GM23338 (cell line): ENCODE data around the gene PSMB11. TPM values are rescaled to one million over a fixed set of nuclear protein-coding genes. Genes with fewer than 3 reads are reported as not detected.
A peak's percentile ranks its signal among the peaks of the same experiment; 100 is the strongest.

Experiments used
- ATAC-seq: fragments of 200-7000 bp; cut with Tn5 transposase; 3 replicates; pipeline ENCODE4 v1.9.1; 2020
- DNase-seq: peaks from one replicate; pipeline ENCODE4 v3.0.0-alpha.2; 2015; ENCODE audit warnings: low spot score
- H2AFZ ChIP-seq: fragments of 200-600 bp; sonication (generic); 2 replicates; pipeline ENCODE4 v1.8.0; 2016; ENCODE audit warnings: antibody characterized with exemption, mild to moderate bottlenecking, moderate library complexity
- H3F3A ChIP-seq: fragments of 200-600 bp; sonication (generic); replicated peaks from 2 replicates; pipeline ENCODE4 v1.8.0; 2017; ENCODE audit warnings: antibody characterized with exemption, mixed run types, low read depth
- H3K27ac ChIP-seq: fragments of 200-600 bp; sonication (generic); 2 replicates; pipeline ENCODE4 v1.6.1; 2016; ENCODE audit warnings: low read depth
- H3K27me3 ChIP-seq: fragments of 200-600 bp; sonication (generic); 2 replicates; pipeline ENCODE4 v1.8.0; 2016; ENCODE audit warnings: mild to moderate bottlenecking, mixed run types, moderate library complexity; ENCODE audit not compliant: insufficient read depth
- H3K36me3 ChIP-seq: fragments of 200-600 bp; sonication (generic); 2 replicates; pipeline ENCODE4 v1.8.0; 2016; ENCODE audit warnings: mild to moderate bottlenecking; ENCODE audit not compliant: insufficient read depth
- H3K4me1 ChIP-seq: fragments of 200-600 bp; sonication (generic); 2 replicates; pipeline ENCODE4 v1.8.0; 2016; ENCODE audit warnings: mild to moderate bottlenecking, moderate library complexity; ENCODE audit not compliant: insufficient read depth
- H3K4me2 ChIP-seq: fragments of 200-600 bp; sonication (generic); 2 replicates; pipeline ENCODE4 v1.7.1; 2017; ENCODE audit warnings: mixed run types
- H3K4me3 ChIP-seq: fragments of 200-600 bp; sonication (generic); 2 replicates; pipeline ENCODE4 v1.6.1; 2016; ENCODE audit warnings: mixed run types
- H3K79me2 ChIP-seq: fragments of 200-600 bp; sonication (generic); replicated peaks from 2 replicates; pipeline ENCODE4 v1.8.0; 2017; ENCODE audit warnings: mild to moderate bottlenecking; ENCODE audit not compliant: insufficient read depth
- H3K9me2 ChIP-seq: fragments of 200-600 bp; sonication (generic); 2 replicates; pipeline ENCODE4 v1.8.0; 2017; ENCODE audit not compliant: insufficient read depth
- H4K20me1 ChIP-seq: fragments of 200-600 bp; sonication (generic); replicated peaks from 2 replicates; pipeline ENCODE4 v1.8.0; 2017; ENCODE audit warnings: mild to moderate bottlenecking; ENCODE audit not compliant: insufficient read depth
- H3K27ac Mint-ChIP-seq: 2 replicates; pipeline ENCODE4 v1.8.0; 2020; ENCODE audit warnings: inconsistent platforms, mild to moderate bottlenecking, moderate library complexity, mixed read lengths
- H3K27me3 Mint-ChIP-seq: 3 replicates; pipeline ENCODE4 v1.8.0; 2022; ENCODE audit warnings: low read depth, mild to moderate bottlenecking, moderate library complexity, mixed read lengths, inconsistent platforms; ENCODE audit not compliant: insufficient read depth, poor library complexity
- H3K36me3 Mint-ChIP-seq: 3 replicates; pipeline ENCODE4 v1.8.0; 2021; ENCODE audit warnings: low read depth, mild to moderate bottlenecking, inconsistent platforms, moderate library complexity, mixed read lengths
- H3K4me1 Mint-ChIP-seq: 3 replicates; pipeline ENCODE4 v1.8.0; 2020; ENCODE audit warnings: mild to moderate bottlenecking, inconsistent platforms, mixed read lengths
- H3K4me3 Mint-ChIP-seq: 3 replicates; pipeline ENCODE4 v1.8.0; 2021; ENCODE audit warnings: moderate library complexity, mild to moderate bottlenecking, inconsistent platforms, mixed read lengths
- H3K9me3 Mint-ChIP-seq: 3 replicates; pipeline ENCODE4 v1.8.0; 2020; ENCODE audit warnings: moderate library complexity, mild to moderate bottlenecking, inconsistent platforms, mixed read lengths
- CREB1 ChIP-seq: fragments of 250-450 bp; sonication (Bioruptor Pico); IDR thresholded peaks from 2 replicates; pipeline ENCODE4 v1.5.0; 2020; ENCODE audit warnings: low read depth, mild to moderate bottlenecking, moderate library complexity
- EZH2 ChIP-seq: fragments of 200-600 bp; sonication (generic); IDR thresholded peaks from one replicate; pipeline ENCODE4 v1.8.0; 2017; ENCODE audit warnings: antibody characterized with exemption, mild to moderate bottlenecking, low read depth; ENCODE audit not compliant: unreplicated experiment
- EZH2phosphoT487 ChIP-seq: fragments of 200-600 bp; sonication (generic); IDR thresholded peaks from one replicate; pipeline ENCODE4 v1.8.1; 2018; ENCODE audit warnings: antibody characterized with exemption; ENCODE audit not compliant: unreplicated experiment
- JUNB ChIP-seq: IDR thresholded peaks from one replicate; pipeline ENCODE4 v1.6.1; 2016; ENCODE audit warnings: antibody characterized with exemption; ENCODE audit not compliant: unreplicated experiment
- NANOG ChIP-seq: IDR thresholded peaks from 2 replicates; pipeline ENCODE4 v1.6.1; 2016; ENCODE audit warnings: antibody characterized with exemption, borderline replicate concordance
- STAT1 ChIP-seq: IDR thresholded peaks from one replicate; pipeline ENCODE4 v1.6.1; 2016; ENCODE audit warnings: antibody characterized with exemption; ENCODE audit not compliant: unreplicated experiment
- ZNF114 ChIP-seq: fragments of 250-450 bp; sonication (Bioruptor Pico); IDR thresholded peaks from 2 replicates; pipeline ENCODE4 v1.5.0; 2020; ENCODE audit warnings: mild to moderate bottlenecking, moderate library complexity
- ZNF331 ChIP-seq: fragments of 250-450 bp; sonication (Bioruptor Pico); IDR thresholded peaks from 2 replicates; pipeline ENCODE4 v1.5.0; 2020; ENCODE audit warnings: low read depth, mild to moderate bottlenecking, moderate library complexity
- polyA plus RNA-seq: library from polyadenylated mRNA; unstranded; fragments of >200 nt; fragmentation: Nextera tagmentation; extraction: Ambion mirVana; gene quantifications from 2 replicates; pipeline ENCODE4 v1.2.1, GENCODE V29; 2016
- total RNA-seq: library from RNA; depleted of rRNA; stranded (reverse); fragments of >200 nt; shearing (Covaris generic); gene quantifications from 2 replicates; pipeline ENCODE4 v1.2.3, GENCODE V29; 2014
- TF ChIP-seq, protein P1 (sequence below): fragments of 250-450 bp; sonication (Bioruptor Pico); IDR thresholded peaks from 2 replicates; pipeline ENCODE4 v1.5.0; 2020; ENCODE audit warnings: mild to moderate bottlenecking, moderate library complexity
- TF ChIP-seq, protein P2 (sequence below), 2 experiments: fragments of 200-600 bp in 1 of 2; sonication (generic) in 1 of 2; conservative IDR thresholded peaks; 2 replicates each; pipeline versions ENCODE4 v1.5.1 to v1.6.1; 2016 to 2017; ENCODE audit warnings: antibody characterized with exemption in 2 of 2, low read depth in 2 of 2, mild to moderate bottlenecking in 2 of 2, moderate library complexity in 1 of 2

PSMB11 gene
- total and polyA plus RNA-seq, 2 experiments from 2014 or later = 0.07 TPM; not detected in 1

DNA sequence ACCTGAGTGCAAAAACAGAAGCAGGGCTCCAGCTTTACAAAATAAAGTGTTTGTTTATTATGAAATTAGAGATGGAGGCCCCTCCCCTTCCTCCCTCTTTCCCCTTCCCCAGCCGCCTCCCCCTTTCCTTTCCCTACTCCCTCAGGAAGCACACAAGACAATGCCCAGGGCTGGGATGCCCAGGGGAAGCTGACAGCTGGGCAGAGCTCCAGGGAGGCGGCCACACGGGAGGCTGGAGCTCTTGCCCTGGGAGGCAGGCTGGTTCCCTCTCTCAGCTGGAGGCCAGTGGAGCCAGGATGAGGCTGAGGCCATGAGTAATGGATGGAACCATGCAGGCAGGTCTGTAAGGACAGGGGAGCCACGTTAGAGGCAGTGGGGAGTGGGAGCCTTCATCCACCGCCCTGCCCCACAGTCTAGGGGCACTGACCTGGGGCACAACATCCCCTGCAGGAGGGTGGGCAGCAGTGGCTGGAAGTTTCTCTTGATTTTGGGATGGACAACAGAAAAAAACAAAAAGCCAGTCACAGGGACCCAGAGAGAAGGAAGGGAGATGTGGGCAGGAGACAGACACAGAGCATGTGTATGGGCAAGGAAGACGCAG lies 5.1 kb downstream of the PSMB11 start (continued):
- TF ChIP-seq, protein P1, sequence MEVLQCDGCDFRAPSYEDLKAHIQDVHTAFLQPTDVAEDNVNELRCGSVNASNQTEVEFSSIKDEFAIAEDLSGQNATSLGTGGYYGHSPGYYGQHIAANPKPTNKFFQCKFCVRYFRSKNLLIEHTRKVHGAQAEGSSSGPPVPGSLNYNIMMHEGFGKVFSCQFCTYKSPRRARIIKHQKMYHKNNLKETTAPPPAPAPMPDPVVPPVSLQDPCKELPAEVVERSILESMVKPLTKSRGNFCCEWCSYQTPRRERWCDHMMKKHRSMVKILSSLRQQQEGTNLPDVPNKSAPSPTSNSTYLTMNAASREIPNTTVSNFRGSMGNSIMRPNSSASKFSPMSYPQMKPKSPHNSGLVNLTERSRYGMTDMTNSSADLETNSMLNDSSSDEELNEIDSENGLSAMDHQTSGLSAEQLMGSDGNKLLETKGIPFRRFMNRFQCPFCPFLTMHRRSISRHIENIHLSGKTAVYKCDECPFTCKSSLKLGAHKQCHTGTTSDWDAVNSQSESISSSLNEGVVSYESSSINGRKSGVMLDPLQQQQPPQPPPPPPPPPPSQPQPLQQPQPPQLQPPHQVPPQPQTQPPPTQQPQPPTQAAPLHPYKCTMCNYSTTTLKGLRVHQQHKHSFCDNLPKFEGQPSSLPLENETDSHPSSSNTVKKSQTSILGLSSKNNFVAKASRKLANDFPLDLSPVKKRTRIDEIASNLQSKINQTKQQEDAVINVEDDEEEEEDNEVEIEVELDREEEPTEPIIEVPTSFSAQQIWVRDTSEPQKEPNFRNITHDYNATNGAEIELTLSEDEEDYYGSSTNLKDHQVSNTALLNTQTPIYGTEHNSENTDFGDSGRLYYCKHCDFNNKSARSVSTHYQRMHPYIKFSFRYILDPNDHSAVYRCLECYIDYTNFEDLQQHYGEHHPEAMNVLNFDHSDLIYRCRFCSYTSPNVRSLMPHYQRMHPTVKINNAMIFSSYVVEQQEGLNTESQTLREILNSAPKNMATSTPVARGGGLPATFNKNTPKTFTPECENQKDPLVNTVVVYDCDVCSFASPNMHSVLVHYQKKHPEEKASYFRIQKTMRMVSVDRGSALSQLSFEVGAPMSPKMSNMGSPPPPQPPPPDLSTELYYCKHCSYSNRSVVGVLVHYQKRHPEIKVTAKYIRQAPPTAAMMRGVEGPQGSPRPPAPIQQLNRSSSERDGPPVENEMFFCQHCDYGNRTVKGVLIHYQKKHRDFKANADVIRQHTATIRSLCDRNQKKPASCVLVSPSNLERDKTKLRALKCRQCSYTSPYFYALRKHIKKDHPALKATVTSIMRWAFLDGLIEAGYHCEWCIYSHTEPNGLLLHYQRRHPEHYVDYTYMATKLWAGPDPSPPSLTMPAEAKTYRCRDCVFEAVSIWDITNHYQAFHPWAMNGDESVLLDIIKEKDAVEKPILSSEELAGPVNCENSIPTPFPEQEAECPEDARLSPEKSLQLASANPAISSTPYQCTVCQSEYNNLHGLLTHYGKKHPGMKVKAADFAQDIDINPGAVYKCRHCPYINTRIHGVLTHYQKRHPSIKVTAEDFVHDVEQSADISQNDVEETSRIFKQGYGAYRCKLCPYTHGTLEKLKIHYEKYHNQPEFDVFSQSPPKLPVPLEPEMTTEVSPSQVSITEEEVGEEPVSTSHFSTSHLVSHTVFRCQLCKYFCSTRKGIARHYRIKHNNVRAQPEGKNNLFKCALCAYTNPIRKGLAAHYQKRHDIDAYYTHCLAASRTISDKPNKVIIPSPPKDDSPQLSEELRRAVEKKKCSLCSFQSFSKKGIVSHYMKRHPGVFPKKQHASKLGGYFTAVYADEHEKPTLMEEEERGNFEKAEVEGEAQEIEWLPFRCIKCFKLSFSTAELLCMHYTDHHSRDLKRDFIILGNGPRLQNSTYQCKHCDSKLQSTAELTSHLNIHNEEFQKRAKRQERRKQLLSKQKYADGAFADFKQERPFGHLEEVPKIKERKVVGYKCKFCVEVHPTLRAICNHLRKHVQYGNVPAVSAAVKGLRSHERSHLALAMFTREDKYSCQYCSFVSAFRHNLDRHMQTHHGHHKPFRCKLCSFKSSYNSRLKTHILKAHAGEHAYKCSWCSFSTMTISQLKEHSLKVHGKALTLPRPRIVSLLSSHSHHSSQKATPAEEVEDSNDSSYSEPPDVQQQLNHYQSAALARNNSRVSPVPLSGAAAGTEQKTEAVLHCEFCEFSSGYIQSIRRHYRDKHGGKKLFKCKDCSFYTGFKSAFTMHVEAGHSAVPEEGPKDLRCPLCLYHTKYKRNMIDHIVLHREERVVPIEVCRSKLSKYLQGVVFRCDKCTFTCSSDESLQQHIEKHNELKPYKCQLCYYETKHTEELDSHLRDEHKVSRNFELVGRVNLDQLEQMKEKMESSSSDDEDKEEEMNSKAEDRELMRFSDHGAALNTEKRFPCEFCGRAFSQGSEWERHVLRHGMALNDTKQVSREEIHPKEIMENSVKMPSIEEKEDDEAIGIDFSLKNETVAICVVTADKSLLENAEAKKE (CRISPR knock-in tag) = no peak
- no peak for TF ChIP-seq CREB1 (CRISPR knock-in tag)
- TF ChIP-seq STAT1 = no peak
- TF ChIP-seq NANOG = no peak
- no peak for TF ChIP-seq EZH2
- no peak for TF ChIP-seq JUNB

DNA sequence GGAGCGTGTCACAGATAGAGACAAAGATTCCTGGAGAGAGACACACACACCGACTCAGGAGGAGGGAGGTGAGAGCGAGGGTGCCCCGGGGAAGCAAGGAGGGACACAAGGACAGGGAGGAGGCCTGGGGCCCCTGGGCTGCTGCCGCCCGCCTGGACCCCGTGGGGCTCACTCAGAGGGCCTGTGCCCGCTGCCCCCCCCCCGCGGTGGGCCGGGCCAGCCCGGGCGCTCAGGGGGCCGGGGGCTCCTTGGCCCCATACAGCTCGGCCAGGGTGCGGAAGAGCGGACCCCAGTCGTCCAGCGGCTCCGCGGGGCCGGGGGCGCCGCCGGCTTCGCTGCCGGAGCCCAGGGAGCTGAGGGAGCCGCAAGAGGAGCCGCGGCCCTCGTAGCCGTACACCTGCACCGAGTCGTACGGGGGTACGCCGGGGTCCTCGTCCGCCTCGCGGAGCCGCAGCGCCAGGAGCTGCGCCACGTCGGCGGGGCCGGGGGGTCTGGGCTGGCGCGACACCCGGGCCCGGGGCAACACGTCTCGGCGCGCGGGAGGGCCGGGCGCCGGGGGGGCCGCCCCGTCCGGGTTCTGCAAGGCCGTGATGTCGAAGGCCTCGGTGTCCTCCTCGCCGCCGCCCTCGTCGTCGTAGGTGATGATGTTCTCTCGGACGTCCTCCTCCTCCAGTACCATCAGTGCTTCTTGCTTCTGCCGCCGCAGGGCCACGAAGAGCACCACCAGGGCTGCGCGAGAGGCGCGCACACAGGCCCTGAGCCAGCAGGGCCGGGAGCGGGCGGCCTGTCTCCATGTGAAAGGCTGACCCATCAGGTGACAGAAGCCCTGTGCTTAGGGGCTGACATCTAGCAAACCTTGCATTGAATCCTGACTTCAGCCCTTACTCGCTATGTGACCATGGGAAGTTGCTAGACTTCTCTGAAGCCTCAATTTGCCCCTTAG lies 6.0 kb downstream of the PSMB11 start:
- no peaks in the 10 kb centered on the region for H3F3A ChIP-seq
- H3K36me3 Mint-ChIP-seq = peaks cover 15% of the 10 kb centered on the region
- no peaks in the 10 kb centered on the region for H3K27me3 ChIP-seq
- DNase-seq (no peak), ATAC-seq (no peak)
- H3K4me3 ChIP-seq = no peak overlapping the region
- H3K27ac ChIP-seq = 0 out of 2 replicates have a peak overlapping the region, but pooled peaks have one; percentile 39
- no peak overlapping the region for H3K27ac Mint-ChIP-seq
- no peaks in the 10 kb centered on the region; the same call in 1 of the 2 replicates for H3K4me1 ChIP-seq
- no peaks in the 10 kb centered on the region for H3K9me2 ChIP-seq
- no peaks in the 10 kb centered on the region for H3K36me3 ChIP-seq
- peaks cover 14% of the 10 kb centered on the region for H3K27me3 Mint-ChIP-seq
- no peaks in the 10 kb centered on the region for H3K79me2 ChIP-seq
- no peaks in the 10 kb centered on the region; the same call in 2 of the 3 replicates for H3K9me3 Mint-ChIP-seq
- H4K20me1 ChIP-seq = no peaks in the 10 kb centered on the region
- no peak overlapping the region for H3K4me3 Mint-ChIP-seq
- H3K4me1 Mint-ChIP-seq = peaks cover 24% of the 10 kb centered on the region
- no peak overlapping the region for H3K4me2 ChIP-seq
- no peak overlapping the region for H2AFZ ChIP-seq
- TF ChIP-seq EZH2phosphoT487 (no peak), ZNF114 (CRISPR knock-in tag) (no peak), CREB1 (CRISPR knock-in tag) (no peak), NANOG (no peak), ZNF331 (CRISPR knock-in tag) (no peak), STAT1 (no peak)
- TF ChIP-seq, protein P2, sequence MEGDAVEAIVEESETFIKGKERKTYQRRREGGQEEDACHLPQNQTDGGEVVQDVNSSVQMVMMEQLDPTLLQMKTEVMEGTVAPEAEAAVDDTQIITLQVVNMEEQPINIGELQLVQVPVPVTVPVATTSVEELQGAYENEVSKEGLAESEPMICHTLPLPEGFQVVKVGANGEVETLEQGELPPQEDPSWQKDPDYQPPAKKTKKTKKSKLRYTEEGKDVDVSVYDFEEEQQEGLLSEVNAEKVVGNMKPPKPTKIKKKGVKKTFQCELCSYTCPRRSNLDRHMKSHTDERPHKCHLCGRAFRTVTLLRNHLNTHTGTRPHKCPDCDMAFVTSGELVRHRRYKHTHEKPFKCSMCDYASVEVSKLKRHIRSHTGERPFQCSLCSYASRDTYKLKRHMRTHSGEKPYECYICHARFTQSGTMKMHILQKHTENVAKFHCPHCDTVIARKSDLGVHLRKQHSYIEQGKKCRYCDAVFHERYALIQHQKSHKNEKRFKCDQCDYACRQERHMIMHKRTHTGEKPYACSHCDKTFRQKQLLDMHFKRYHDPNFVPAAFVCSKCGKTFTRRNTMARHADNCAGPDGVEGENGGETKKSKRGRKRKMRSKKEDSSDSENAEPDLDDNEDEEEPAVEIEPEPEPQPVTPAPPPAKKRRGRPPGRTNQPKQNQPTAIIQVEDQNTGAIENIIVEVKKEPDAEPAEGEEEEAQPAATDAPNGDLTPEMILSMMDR (conservative IDR thresholded peaks at IDR 0.05; ENCODE audit: low read depth in 2 of 2) = no peak
